ENCODE measurements around the gene ZBTB6.

- no peak for TF ChIP-seq ELF4 (IDR thresholded peaks at IDR 0.05)
- TF ChIP-seq FOXK2 (IDR thresholded peaks at IDR 0.05), result no peak
- TF ChIP-seq ARNT (IDR thresholded peaks at IDR 0.05), result no peak
- TF ChIP-seq BHLHE40 (IDR thresholded peaks at IDR 0.05; ENCODE audit: borderline replicate concordance), result no peak
- TF ChIP-seq FOXM1 (IDR thresholded peaks at IDR 0.05; ENCODE audit: borderline replicate concordance), result no peak
- no peak for TF ChIP-seq TARDBP (IDR thresholded peaks at IDR 0.05)
- TF ChIP-seq L3MBTL2 (conservative IDR thresholded peaks at IDR 0.05), result no peak
Observed at GRCh38 chr9:122866079-122866478, 47.0 kb downstream of the ZBTB6 start.
